T-cell (primary cell): ENCODE results near the gene SLC7A5. TPM values are rescaled to one million over a fixed set of nuclear protein-coding genes. Genes with fewer than 3 reads are reported as not detected.
"Not testable (repeated sequence)": the region's sequence is repeated elsewhere in the genome, so short reads cannot be mapped to it uniquely, and the experiment has no call there.

Experiments
- ATAC-seq, 4 experiments: fragments of 200-7000 bp in 3 of 4; fragments of 150-1000 bp in 1 of 4; cut with Tn5 transposase; replicated peaks in 1 of 4; 1 replicate in 3 of 4; 2 replicates in 1 of 4; pipeline ENCODE4 v1.10.0; 2021; ENCODE audit warnings: moderate library complexity in 3 of 4, mild to moderate bottlenecking in 2 of 4, moderate number of reproducible peaks in 1 of 4
- CTCF ChIA-PET, 2 donors: fragments of 300-600 bp; sonication (Branson Sonifier 250); formaldehyde crosslinking; loops; one replicate each; lab custom pipeline; 2022; ENCODE audit warnings: antibody characterized with exemption in 2 of 2; lab: Charles Lee
- POLR2A ChIA-PET, 2 donors: fragments of 300-600 bp; sonication (Branson Sonifier 250); formaldehyde crosslinking; loops; one replicate each; lab custom pipeline; 2022; ENCODE audit warnings: antibody characterized with exemption in 2 of 2; lab: Charles Lee
- DNase-seq, 35 experiments: peaks; one replicate each; pipeline versions ENCODE4 v3.0.0 to v3.0.0-alpha.2; 2013 to 2023
- H3K27ac ChIP-seq: one replicate; pipeline ENCODE4 v1.5.1; 2013; ENCODE audit warnings: low read length
- H3K27me3 ChIP-seq, 2 experiments: replicated peaks in 1 of 2; 1 replicate in 1 of 2; 2 replicates in 1 of 2; pipeline versions ENCODE4 v1.6.1 to v1.7.0; 2013; ENCODE audit warnings: low read length in 1 of 2, mixed read lengths in 1 of 2; ENCODE audit not compliant: control insufficient read depth in 2 of 2, insufficient read depth in 2 of 2; ENCODE audit errors: extremely low read depth in 1 of 2
- H3K36me3 ChIP-seq, 2 donors: 1 replicate in 1 of 2; 2 replicates in 1 of 2; pipeline versions ENCODE4 v1.6.1 to v1.7.0; 2013; ENCODE audit warnings: low read length in 1 of 2; ENCODE audit not compliant: control insufficient read depth in 2 of 2, insufficient read depth in 1 of 2; ENCODE audit errors: extremely low read depth in 1 of 2
- H3K4me1 ChIP-seq, 2 experiments: 1 replicate in 1 of 2; 2 replicates in 1 of 2; pipeline versions ENCODE4 v1.6.1 to v1.7.0; 2013; ENCODE audit warnings: low read length in 2 of 2, mixed read lengths in 1 of 2; ENCODE audit not compliant: insufficient read depth in 2 of 2, control insufficient read depth in 1 of 2; ENCODE audit errors: extremely low read depth in 1 of 2
- H3K4me3 ChIP-seq, 2 donors: 1 replicate in 1 of 2; 2 replicates in 1 of 2; pipeline versions ENCODE4 v1.5.1 to v1.7.0; 2013; ENCODE audit warnings: mild to moderate bottlenecking in 2 of 2, low read length in 1 of 2, moderate library complexity in 1 of 2; ENCODE audit not compliant: control insufficient read depth in 1 of 2; ENCODE audit errors: extremely low read depth in 1 of 2
- H3K9me3 ChIP-seq: 2 replicates; pipeline ENCODE4 v1.7.0; 2013
- H3K27ac Mint-ChIP-seq, 2 donors: one replicate each; pipeline ENCODE4 v1.8.0; 2020 to 2021; ENCODE audit warnings: mild to moderate bottlenecking in 2 of 2, mixed read lengths in 2 of 2
- H3K27me3 Mint-ChIP-seq, 2 donors: one replicate each; pipeline ENCODE4 v1.8.0; 2021 to 2022; ENCODE audit warnings: mixed read lengths in 2 of 2
- H3K36me3 Mint-ChIP-seq: one replicate; pipeline ENCODE4 v1.8.0; 2021; ENCODE audit warnings: mixed read lengths
- H3K4me1 Mint-ChIP-seq, 3 donors: one replicate each; pipeline ENCODE4 v1.8.0; 2020 to 2022; ENCODE audit warnings: mixed read lengths in 3 of 3, mild to moderate bottlenecking in 1 of 3
- H3K4me3 Mint-ChIP-seq, 3 donors: one replicate each; pipeline ENCODE4 v1.8.0; 2020 to 2022; ENCODE audit warnings: mild to moderate bottlenecking in 3 of 3, mixed read lengths in 3 of 3, moderate library complexity in 3 of 3
- H3K9me3 Mint-ChIP-seq, 3 donors: one replicate each; pipeline ENCODE4 v1.8.0; 2020 to 2022; ENCODE audit warnings: mixed read lengths in 3 of 3
- WGBS: methylation state at CpG from one replicate; pipeline ENCODE4 v1.1.5; 2013; ENCODE audit warnings: missing lambda C conversion rate; ENCODE audit not compliant: insufficient coverage; 5-methylcytosine and 5-hydroxymethylcytosine counted together
- total RNA-seq, 35 experiments: library from RNA in 6 of 35; stranded (reverse) in 6 of 35; fragments of 120-200 nt in 1 of 35; gene quantifications; one replicate each; pipeline versions ENCODE4 v1.2.1 to v1.2.4 and lab custom pipeline; 2013 to 2026

Gene SLC7A5
- total RNA-seq, 5 donors from 2014 or later (not counting 1 experiment from before 2014, with no cell fraction given), result 37.9 to 81.6 (median 40.0) TPM

DNA sequence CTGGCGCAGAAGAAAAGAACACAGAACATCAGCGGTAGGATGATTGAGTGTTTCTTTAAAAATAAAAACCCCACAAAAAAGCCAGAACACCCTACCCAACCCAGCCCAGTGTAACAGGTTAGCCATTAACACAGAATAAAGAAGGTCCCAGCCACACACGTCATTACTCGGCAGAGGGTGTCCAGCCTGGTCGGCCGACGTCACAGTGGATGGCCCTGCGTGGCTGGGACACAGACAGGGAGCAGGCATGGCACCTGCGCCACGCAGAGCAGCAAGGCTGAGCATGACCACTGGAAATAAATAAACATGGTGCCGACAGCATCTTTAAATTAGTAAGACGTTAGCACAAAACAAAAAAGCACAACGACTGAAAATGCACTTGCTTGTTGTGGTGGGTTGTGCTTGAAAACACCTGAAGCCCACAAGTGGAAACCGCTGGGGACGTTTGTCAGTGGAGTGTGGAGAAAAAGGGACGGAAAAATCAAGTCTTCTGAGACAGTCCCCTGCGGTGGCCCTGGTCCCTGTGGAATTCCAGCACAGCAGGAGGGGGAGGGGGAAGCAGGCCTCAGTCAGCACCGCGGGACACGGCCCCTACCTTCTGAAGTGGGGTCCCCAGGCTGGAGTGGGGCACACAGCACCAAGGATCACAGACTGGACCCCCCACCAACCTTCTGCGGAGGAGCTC lies 39.2 kb downstream of the SLC7A5 start:
- Histone ChIP-seq H3K27me3 (no peaks in the 10 kb centered on the region), H3K27ac (no peak overlapping the region), H3K9me3 (no peaks in the 10 kb centered on the region), H3K36me3 (peaks cover 15 to 20% of the 10 kb centered on the region in 2 donors), H3K4me3 (no peak overlapping the region), H3K4me1 (no peaks in the 10 kb centered on the region)
- CTCF ChIA-PET, result no interaction called here
- H3K27me3 Mint-ChIP-seq, result no peaks in the 10 kb centered on the region
- H3K4me3 Mint-ChIP-seq, result no peak overlapping the region
- H3K36me3 Mint-ChIP-seq, result peaks cover 19% of the 10 kb centered on the region
- POLR2A ChIA-PET, result no interaction called here
- no peak for DNase-seq
- no peaks in the 10 kb centered on the region for H3K9me3 Mint-ChIP-seq
- WGBS, result 85% methylated on average over 16 of the region's 21 CpGs
- H3K27ac Mint-ChIP-seq, result no peak overlapping the region
- ATAC-seq, result no peak
- no peaks in the 10 kb centered on the region for H3K4me1 Mint-ChIP-seq

GRCh38 chr16:87829622-87829980 lies 39.7 kb downstream of the SLC7A5 start:
- 100% methylated on average over 2 of the region's 13 CpGs for WGBS
- H3K4me3 Mint-ChIP-seq, result no peak overlapping the region
- no peaks in the 10 kb centered on the region for H3K4me1 Mint-ChIP-seq

GRCh38 chr16:87828907-87829621 lies 40.2 kb downstream of the SLC7A5 start:
- peaks cover 0 to 5% of the 10 kb centered on the region in 2 experiments for H3K27me3 ChIP-seq
- H3K27me3 Mint-ChIP-seq, result no peaks in the 10 kb centered on the region
- H3K4me3 Mint-ChIP-seq, result no peak overlapping the region
- peaks cover 16% of the 10 kb centered on the region for H3K36me3 Mint-ChIP-seq
- H3K9me3 ChIP-seq, result no peaks in the 10 kb centered on the region
- no peaks in the 10 kb centered on the region for H3K4me1 ChIP-seq
- POLR2A ChIA-PET, result no interaction called here
- H3K4me1 Mint-ChIP-seq, result no peaks in the 10 kb centered on the region
- no peak overlapping the region for H3K27ac ChIP-seq
- H3K27ac Mint-ChIP-seq, result no peak overlapping the region
- 87% methylated on average over 8 of the region's 16 CpGs for WGBS
- no peak overlapping the region for H3K4me3 ChIP-seq
- H3K9me3 Mint-ChIP-seq, result no peaks in the 10 kb centered on the region
- CTCF ChIA-PET, result interaction anchor here in 1 of 2 donors (1.2 kb wide), 1 partner anchor 50 kb away, joined by 3 read pairs; no protein-coding TSS in a partner anchor
- ATAC-seq (no peak), DNase-seq (no peak)
- H3K36me3 ChIP-seq, result peaks cover 8 to 13% of the 10 kb centered on the region in 2 donors

More at GRCh38 chr16:87829622-87829980, 39.7 kb downstream of the SLC7A5 start:
- Histone ChIP-seq H3K4me3 (no peak overlapping the region), H3K4me1 (no peaks in the 10 kb centered on the region), H3K36me3 (peaks cover 14 to 15% of the 10 kb centered on the region in 2 donors), H3K27me3 (no peaks in the 10 kb centered on the region), H3K27ac (no peak overlapping the region), H3K9me3 (no peaks in the 10 kb centered on the region)
- no peaks in the 10 kb centered on the region for H3K27me3 Mint-ChIP-seq
- CTCF ChIA-PET, result no interaction called here
- POLR2A ChIA-PET, result no interaction called here
- no peaks in the 10 kb centered on the region for H3K9me3 Mint-ChIP-seq
- no peak overlapping the region for H3K27ac Mint-ChIP-seq
- ATAC-seq (no peak), DNase-seq (no peak)
- H3K36me3 Mint-ChIP-seq, result peaks cover 19% of the 10 kb centered on the region

GRCh38 chr16:87828071-87828906 lies 41.0 kb downstream of the SLC7A5 start:
- H3K36me3 Mint-ChIP-seq, result peaks cover 15% of the 10 kb centered on the region
- no peaks in the 10 kb centered on the region for H3K4me1 Mint-ChIP-seq
- CTCF ChIA-PET, result interaction anchor here in 1 of 2 donors (1.2 kb wide), 1 partner anchor 49 kb away, joined by 3 read pairs; no protein-coding TSS in a partner anchor
- Histone ChIP-seq H3K27ac (no peak overlapping the region), H3K9me3 (no peaks in the 10 kb centered on the region), H3K4me3 (no peak overlapping the region), H3K4me1 (no peaks in the 10 kb centered on the region), H3K36me3 (peaks cover 6 to 9% of the 10 kb centered on the region in 2 donors), H3K27me3 (peaks cover 0 to 7% of the 10 kb centered on the region in 2 experiments)
- no peaks in the 10 kb centered on the region for H3K9me3 Mint-ChIP-seq
- no peak for ATAC-seq
- WGBS, result 81% methylated on average over 12 of the region's 20 CpGs
- no peak overlapping the region for H3K27ac Mint-ChIP-seq
- H3K4me3 Mint-ChIP-seq, result no peak overlapping the region
- no peak for DNase-seq
- H3K27me3 Mint-ChIP-seq, result no peaks in the 10 kb centered on the region
- POLR2A ChIA-PET, result no interaction called here

GRCh38 chr16:87827588-87827915 lies 41.8 kb downstream of the SLC7A5 start:
- not testable (repeated sequence) for ATAC-seq, H3K4me1 Mint-ChIP-seq, H3K4me3 Mint-ChIP-seq, H3K9me3 Mint-ChIP-seq, H3K27ac Mint-ChIP-seq, H3K27me3 Mint-ChIP-seq, DNase-seq, H3K27ac ChIP-seq, H3K4me1 ChIP-seq, H3K4me3 ChIP-seq, H3K9me3 ChIP-seq, H3K36me3 ChIP-seq, H3K27me3 ChIP-seq
- POLR2A ChIA-PET, result interaction anchor here in 1 of 2 donors (0.7 kb wide), 1 partner anchor 38 kb away, joined by 4 read pairs; no protein-coding TSS in a partner anchor
- 94% methylated on average over 2 of the region's 7 CpGs for WGBS
- CTCF ChIA-PET, result interaction anchor here in 1 of 2 donors (1.2 kb wide), 1 partner anchor 49 kb away, joined by 3 read pairs; no protein-coding TSS in a partner anchor
- peaks cover 13% of the 10 kb centered on the region for H3K36me3 Mint-ChIP-seq
